Liver (tissue), 9 donors: Measurements from ENCODE around the gene GFOD2. TPM values are rescaled to one million over a fixed set of nuclear protein-coding genes. Genes with fewer than 3 reads are reported as not detected.
A peak's percentile ranks its signal among the peaks of the same experiment; 100 is the strongest.

Experiments
- DNase-seq: peaks from one replicate; pipeline ENCODE4 v3.0.0-alpha.2; 2017; ENCODE audit warnings: low spot score
- H3K27ac ChIP-seq, 2 donors: one replicate each; pipeline ENCODE4 v1.7.0; 2013; ENCODE audit warnings: inconsistent platforms in 2 of 2, low read length in 2 of 2, control low read depth in 1 of 2, low read depth in 1 of 2, mild to moderate bottlenecking in 1 of 2
- H3K27me3 ChIP-seq, 4 donors: one replicate each; pipeline versions ENCODE4 v1.6.1 to v1.7.0; 2013; ENCODE audit warnings: low read length in 3 of 4, inconsistent platforms in 1 of 4, mild to moderate bottlenecking in 1 of 4, moderate library complexity in 1 of 4; ENCODE audit not compliant: control insufficient read depth in 4 of 4, insufficient read depth in 4 of 4
- H3K36me3 ChIP-seq, 4 donors: one replicate each; pipeline versions ENCODE4 v1.6.1 to v1.7.0; 2013; ENCODE audit warnings: low read length in 3 of 4, mild to moderate bottlenecking in 3 of 4, low read depth in 1 of 4, moderate library complexity in 1 of 4; ENCODE audit not compliant: control insufficient read depth in 4 of 4, insufficient read depth in 3 of 4
- H3K4me1 ChIP-seq, 4 donors: one replicate each; pipeline versions ENCODE4 v1.6.1 to v1.7.0; 2013; ENCODE audit warnings: low read length in 3 of 4, mild to moderate bottlenecking in 3 of 4, moderate library complexity in 1 of 4; ENCODE audit not compliant: control insufficient read depth in 4 of 4, insufficient read depth in 4 of 4
- H3K4me3 ChIP-seq, 3 donors: one replicate each; pipeline versions ENCODE4 v1.6.1 to v1.7.0; 2013; ENCODE audit warnings: low read length in 3 of 3, control low read depth in 1 of 3, low read depth in 1 of 3, mild to moderate bottlenecking in 1 of 3
- H3K9ac ChIP-seq, 2 donors: one replicate each; pipeline ENCODE4 v1.7.0; 2013; ENCODE audit warnings: low read length in 2 of 2, mild to moderate bottlenecking in 2 of 2, moderate library complexity in 2 of 2, control low read depth in 1 of 2, low read depth in 1 of 2
- H3K9me3 ChIP-seq, 4 donors: one replicate each; pipeline versions ENCODE4 v1.6.1 to v1.7.0; 2013; ENCODE audit warnings: low read length in 3 of 4; ENCODE audit not compliant: control insufficient read depth in 4 of 4
- CTCF ChIP-seq: fragments of 150-350 bp; IDR thresholded peaks from 2 replicates; pipeline ENCODE4 v1.5.1; 2017; ENCODE audit warnings: improper control_type of control experiment, low read depth, low read length; ENCODE audit not compliant: missing input control
- EGR1 ChIP-seq, 2 donors: IDR thresholded peaks; 2 replicates each; pipeline ENCODE4 v1.6.1; 2016 to 2018; ENCODE audit warnings: antibody characterized with exemption in 2 of 2, low read depth in 2 of 2
- FOXA1 ChIP-seq: IDR thresholded peaks from 2 replicates; pipeline ENCODE4 v1.6.1; 2016; ENCODE audit warnings: antibody characterized with exemption
- FOXA2 ChIP-seq: IDR thresholded peaks from 2 replicates; pipeline ENCODE4 v1.6.1; 2016; ENCODE audit warnings: antibody characterized with exemption
- GABPA ChIP-seq, 2 donors: IDR thresholded peaks in 1 of 2; conservative IDR thresholded peaks in 1 of 2; 2 replicates each; pipeline ENCODE4 v1.6.1; 2016; ENCODE audit warnings: antibody characterized with exemption in 2 of 2, mild to moderate bottlenecking in 1 of 2, moderate library complexity in 1 of 2
- HNF4A ChIP-seq, 2 donors: conservative IDR thresholded peaks; 2 replicates each; pipeline ENCODE4 v1.6.1; 2016; ENCODE audit warnings: antibody characterized with exemption in 2 of 2, mild to moderate bottlenecking in 2 of 2
- HNF4G ChIP-seq: IDR thresholded peaks from 2 replicates; pipeline ENCODE4 v1.6.1; 2016; ENCODE audit warnings: antibody characterized with exemption
- JUND ChIP-seq, 2 donors: IDR thresholded peaks; 2 replicates each; pipeline ENCODE4 v1.6.1; 2016; ENCODE audit warnings: antibody characterized with exemption in 2 of 2
- MAX ChIP-seq: IDR thresholded peaks from 2 replicates; pipeline ENCODE4 v1.6.1; 2016; ENCODE audit warnings: antibody characterized with exemption
- NR2F2 ChIP-seq: IDR thresholded peaks from 2 replicates; pipeline ENCODE4 v1.6.1; 2016; ENCODE audit warnings: antibody characterized with exemption
- RAD21 ChIP-seq, 2 donors: IDR thresholded peaks; 2 replicates each; pipeline ENCODE4 v1.6.1; 2016; ENCODE audit warnings: antibody characterized with exemption in 2 of 2, mild to moderate bottlenecking in 2 of 2
- RXRA ChIP-seq, 2 donors: IDR thresholded peaks; 2 replicates each; pipeline ENCODE4 v1.6.1; 2017 to 2018; ENCODE audit warnings: antibody characterized with exemption in 2 of 2, mild to moderate bottlenecking in 1 of 2
- SP1 ChIP-seq: IDR thresholded peaks from 2 replicates; pipeline ENCODE4 v1.6.1; 2018; ENCODE audit warnings: antibody characterized with exemption, mild to moderate bottlenecking
- TAF1 ChIP-seq: conservative IDR thresholded peaks from 2 replicates; pipeline ENCODE4 v1.6.1; 2016; ENCODE audit warnings: antibody characterized with exemption, mild to moderate bottlenecking
- YY1 ChIP-seq: IDR thresholded peaks from 2 replicates; pipeline ENCODE4 v1.6.1; 2016; ENCODE audit warnings: antibody characterized with exemption, mild to moderate bottlenecking
- WGBS: extraction: QIAGEN DNeasy Blood & Tissue Kit; methylation state at CpG from one replicate; pipeline ENCODE4 v1.1.7; 2013; 5-methylcytosine and 5-hydroxymethylcytosine counted together
- polyA plus RNA-seq, 2 donors: library from polyadenylated mRNA; stranded (reverse) in 1 of 2; unstranded in 1 of 2; fragments of 200-250 nt in 1 of 2; fragments of >200 nt in 1 of 2; fragmentation: Nextera tagmentation in 1 of 2; extraction: Ambion mirVana in 1 of 2; gene quantifications; one replicate each; pipeline versions ENCODE4 v1.2.1 to v1.2.3, GENCODE V29; 2013 to 2015
- total RNA-seq, 2 donors: library from RNA; depleted of rRNA; stranded (reverse); fragments of >200 nt; gene quantifications; one replicate each; pipeline ENCODE4 v1.2.3, GENCODE V29; 2014
- TF ChIP-seq, protein P1 (sequence below): IDR thresholded peaks from 2 replicates; pipeline ENCODE4 v1.6.1; 2016; ENCODE audit warnings: antibody characterized with exemption
- TF ChIP-seq, protein P2 (sequence below): IDR thresholded peaks from 2 replicates; pipeline ENCODE4 v1.6.1; 2016; ENCODE audit warnings: antibody characterized with exemption, mild to moderate bottlenecking
- TF ChIP-seq, protein P3 (sequence below): IDR thresholded peaks from 2 replicates; pipeline ENCODE4 v1.6.1; 2016; ENCODE audit warnings: antibody characterized with exemption
- donor health status: healthy.
- donor health status: healthy.
- donor health status: healthy.
- donor health status: healthy.
- donor health status: healthy.

The GFOD2 gene
- total and polyA plus RNA-seq, 4 donors: 12.7 to 48.8 (median 28.9) TPM

DNA sequence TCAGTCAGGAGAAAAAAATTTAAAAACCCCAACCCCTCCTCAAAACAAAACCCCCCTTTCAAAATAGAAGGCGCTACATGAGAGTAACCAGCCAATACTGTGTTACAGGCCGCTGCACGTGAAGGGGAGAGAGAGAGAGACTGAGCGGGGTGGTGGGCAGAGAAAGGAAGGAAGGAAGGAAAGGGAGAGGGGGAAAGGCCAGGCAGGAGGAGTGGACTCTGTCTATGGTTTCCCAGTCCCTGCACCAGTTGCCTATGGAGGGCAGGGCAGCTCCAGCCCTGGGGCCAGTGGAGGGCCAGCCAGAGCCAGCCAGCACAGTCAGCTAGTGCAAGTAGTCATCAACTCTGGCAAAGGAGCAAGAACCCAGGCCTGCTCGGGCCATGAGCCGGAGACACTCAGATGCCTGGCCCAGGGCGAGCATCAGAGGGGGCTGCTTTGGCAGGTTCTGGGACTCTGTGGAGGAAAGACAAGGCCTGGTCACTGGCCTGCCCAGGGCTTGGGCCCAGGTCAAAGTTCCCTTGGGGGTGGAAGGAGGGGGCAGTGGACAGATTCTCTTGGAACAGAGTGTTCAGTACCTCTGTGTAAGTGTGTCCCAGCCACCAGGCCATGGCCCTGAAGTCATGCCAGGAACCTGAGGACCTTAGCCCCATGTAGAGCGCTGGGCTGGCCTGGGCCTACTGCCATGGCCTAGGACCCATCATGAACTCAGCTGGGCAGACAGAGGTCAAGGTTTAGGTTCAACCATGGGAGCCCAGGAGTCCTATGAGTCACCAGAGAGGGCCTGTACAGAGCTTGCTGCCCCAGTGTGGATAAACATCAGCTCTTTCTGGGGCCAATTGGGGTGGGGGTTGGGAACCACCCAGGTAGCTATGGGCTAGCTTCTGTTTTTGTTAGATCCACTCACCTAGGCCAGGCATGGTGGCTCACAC, 7.3 kb upstream of the GFOD2 start:
- peaks cover 13 to 34% (median 19%) of the 10 kb centered on the region in 4 donors for H3K4me1 ChIP-seq
- H3K9me3 ChIP-seq: no peaks in the 10 kb centered on the region
- peaks cover 9 to 41% (median 29%) of the 10 kb centered on the region in 4 donors for H3K36me3 ChIP-seq
- TF ChIP-seq HNF4G: peak; percentile 98
- no peak for TF ChIP-seq TAF1
- TF ChIP-seq GABPA (IDR thresholded peaks at IDR 0.05 in 1 of 2, conservative IDR thresholded peaks at IDR 0.05 in 1 of 2): peak in 1 of 2 donors; percentile 65
- TF ChIP-seq, protein P1, sequence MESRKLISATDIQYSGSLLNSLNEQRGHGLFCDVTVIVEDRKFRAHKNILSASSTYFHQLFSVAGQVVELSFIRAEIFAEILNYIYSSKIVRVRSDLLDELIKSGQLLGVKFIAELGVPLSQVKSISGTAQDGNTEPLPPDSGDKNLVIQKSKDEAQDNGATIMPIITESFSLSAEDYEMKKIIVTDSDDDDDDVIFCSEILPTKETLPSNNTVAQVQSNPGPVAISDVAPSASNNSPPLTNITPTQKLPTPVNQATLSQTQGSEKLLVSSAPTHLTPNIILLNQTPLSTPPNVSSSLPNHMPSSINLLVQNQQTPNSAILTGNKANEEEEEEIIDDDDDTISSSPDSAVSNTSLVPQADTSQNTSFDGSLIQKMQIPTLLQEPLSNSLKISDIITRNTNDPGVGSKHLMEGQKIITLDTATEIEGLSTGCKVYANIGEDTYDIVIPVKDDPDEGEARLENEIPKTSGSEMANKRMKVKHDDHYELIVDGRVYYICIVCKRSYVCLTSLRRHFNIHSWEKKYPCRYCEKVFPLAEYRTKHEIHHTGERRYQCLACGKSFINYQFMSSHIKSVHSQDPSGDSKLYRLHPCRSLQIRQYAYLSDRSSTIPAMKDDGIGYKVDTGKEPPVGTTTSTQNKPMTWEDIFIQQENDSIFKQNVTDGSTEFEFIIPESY: peak; percentile 96
- TF ChIP-seq FOXA1: peak; percentile 70
- peak; percentile 98 for TF ChIP-seq HNF4A (conservative IDR thresholded peaks at IDR 0.05)
- TF ChIP-seq RAD21 (IDR thresholded peaks at IDR 0.05): peak; percentile 62 to 74
- peak; percentile 100 for TF ChIP-seq SP1
- peak; percentile 100 for TF ChIP-seq RXRA (IDR thresholded peaks at IDR 0.05)
- TF ChIP-seq, protein P2, sequence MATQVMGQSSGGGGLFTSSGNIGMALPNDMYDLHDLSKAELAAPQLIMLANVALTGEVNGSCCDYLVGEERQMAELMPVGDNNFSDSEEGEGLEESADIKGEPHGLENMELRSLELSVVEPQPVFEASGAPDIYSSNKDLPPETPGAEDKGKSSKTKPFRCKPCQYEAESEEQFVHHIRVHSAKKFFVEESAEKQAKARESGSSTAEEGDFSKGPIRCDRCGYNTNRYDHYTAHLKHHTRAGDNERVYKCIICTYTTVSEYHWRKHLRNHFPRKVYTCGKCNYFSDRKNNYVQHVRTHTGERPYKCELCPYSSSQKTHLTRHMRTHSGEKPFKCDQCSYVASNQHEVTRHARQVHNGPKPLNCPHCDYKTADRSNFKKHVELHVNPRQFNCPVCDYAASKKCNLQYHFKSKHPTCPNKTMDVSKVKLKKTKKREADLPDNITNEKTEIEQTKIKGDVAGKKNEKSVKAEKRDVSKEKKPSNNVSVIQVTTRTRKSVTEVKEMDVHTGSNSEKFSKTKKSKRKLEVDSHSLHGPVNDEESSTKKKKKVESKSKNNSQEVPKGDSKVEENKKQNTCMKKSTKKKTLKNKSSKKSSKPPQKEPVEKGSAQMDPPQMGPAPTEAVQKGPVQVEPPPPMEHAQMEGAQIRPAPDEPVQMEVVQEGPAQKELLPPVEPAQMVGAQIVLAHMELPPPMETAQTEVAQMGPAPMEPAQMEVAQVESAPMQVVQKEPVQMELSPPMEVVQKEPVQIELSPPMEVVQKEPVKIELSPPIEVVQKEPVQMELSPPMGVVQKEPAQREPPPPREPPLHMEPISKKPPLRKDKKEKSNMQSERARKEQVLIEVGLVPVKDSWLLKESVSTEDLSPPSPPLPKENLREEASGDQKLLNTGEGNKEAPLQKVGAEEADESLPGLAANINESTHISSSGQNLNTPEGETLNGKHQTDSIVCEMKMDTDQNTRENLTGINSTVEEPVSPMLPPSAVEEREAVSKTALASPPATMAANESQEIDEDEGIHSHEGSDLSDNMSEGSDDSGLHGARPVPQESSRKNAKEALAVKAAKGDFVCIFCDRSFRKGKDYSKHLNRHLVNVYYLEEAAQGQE: peak; percentile 84
- no peak for TF ChIP-seq CTCF
- TF ChIP-seq, protein P3, sequence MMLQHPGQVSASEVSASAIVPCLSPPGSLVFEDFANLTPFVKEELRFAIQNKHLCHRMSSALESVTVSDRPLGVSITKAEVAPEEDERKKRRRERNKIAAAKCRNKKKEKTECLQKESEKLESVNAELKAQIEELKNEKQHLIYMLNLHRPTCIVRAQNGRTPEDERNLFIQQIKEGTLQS: peak; percentile 98
- peak; percentile 99 for TF ChIP-seq MAX
- peak; percentile 97 for TF ChIP-seq NR2F2
- peak; percentile 99 for TF ChIP-seq JUND (IDR thresholded peaks at IDR 0.05)
- peak; percentile 82 for TF ChIP-seq YY1
- peak; percentile 72 to 83 for TF ChIP-seq EGR1 (IDR thresholded peaks at IDR 0.05; ENCODE audit: low read depth in 2 of 2)
- TF ChIP-seq FOXA2: peak; percentile 67
- H3K4me3 ChIP-seq: no peak overlapping the region
- no peaks in the 10 kb centered on the region for H3K27me3 ChIP-seq
- H3K9ac ChIP-seq: no peak overlapping the region
- peak overlapping the region; percentile 79 to 92 for H3K27ac ChIP-seq
- DNase-seq: no peak
- whole genome bisulfite sequencing: 51% methylated on average over 8 of the region's 8 CpGs
